A673 (cell line): Measurements from ENCODE around the gene ZC3H12C. TPM values are rescaled to one million over a fixed set of nuclear protein-coding genes. Genes with fewer than 3 reads are reported as not detected.

Source experiments
- BruUV-seq: library from RNA; stranded (reverse); fragments of 400-500 nt; replicated peaks from 2 replicates; lab custom pipeline; 2021; lab: Mats Ljungman, UMichigan
- CTCF ChIA-PET: fragments of 300-600 bp; sonication (Branson Sonifier 250); formaldehyde crosslinking; loops from one replicate; lab custom pipeline; 2022; ENCODE audit warnings: antibody characterized with exemption; lab: Charles Lee
- POLR2A ChIA-PET: fragments of 300-600 bp; sonication (Branson Sonifier 250); formaldehyde crosslinking; loops from one replicate; lab custom pipeline; 2022; ENCODE audit warnings: antibody characterized with exemption; ENCODE audit not compliant: low non-redundant PET; lab: Charles Lee
- DNase-seq: peaks from one replicate; pipeline ENCODE4 v3.0.0-alpha.2; 2015; ENCODE audit warnings: low spot score
- H3K27ac ChIP-seq: fragments of 200-600 bp; sonication (generic); 2 replicates; pipeline ENCODE4 v1.5.1; 2016; ENCODE audit warnings: mixed run types, low read depth, mild to moderate bottlenecking, mixed read lengths, antibody characterized with exemption, low read length; ENCODE audit not compliant: poor library complexity, severe bottlenecking
- H3K27me3 ChIP-seq: fragments of 200-600 bp; sonication (generic); replicated peaks from 2 replicates; pipeline ENCODE4 v1.6.1; 2017; ENCODE audit warnings: mixed run types, low read depth, mild to moderate bottlenecking, mixed read lengths, antibody characterized with exemption, low read length; ENCODE audit not compliant: insufficient read depth, poor library complexity
- H3K36me3 ChIP-seq: fragments of 200-600 bp; sonication (generic); 2 replicates; pipeline ENCODE4 v1.6.1; 2016; ENCODE audit warnings: mixed run types, mild to moderate bottlenecking, mixed read lengths, antibody characterized with exemption, low read length; ENCODE audit not compliant: insufficient read depth, poor library complexity, severe bottlenecking
- H3K4me1 ChIP-seq: fragments of 200-600 bp; sonication (generic); 2 replicates; pipeline ENCODE4 v1.6.1; 2017; ENCODE audit warnings: mixed run types, mild to moderate bottlenecking, mixed read lengths, antibody characterized with exemption, low read length; ENCODE audit not compliant: insufficient read depth, poor library complexity, severe bottlenecking
- H3K4me3 ChIP-seq: fragments of 200-600 bp; sonication (generic); 2 replicates; pipeline ENCODE4 v1.5.1; 2016; ENCODE audit warnings: low read depth, mixed run types, mild to moderate bottlenecking, mixed read lengths, low read length; ENCODE audit not compliant: poor library complexity, severe bottlenecking
- H3K9me3 ChIP-seq: fragments of 200-600 bp; sonication (generic); 2 replicates; pipeline ENCODE4 v1.6.1; 2016; ENCODE audit warnings: mixed run types, low read depth, mild to moderate bottlenecking, mixed read lengths, antibody characterized with exemption, low read length; ENCODE audit not compliant: poor library complexity, severe bottlenecking
- CTCF ChIP-seq: fragments of 300-800, 200-600 bp; sonication (generic); conservative IDR thresholded peaks from 2 replicates; pipeline ENCODE4 v1.5.1; 2017; ENCODE audit warnings: low read depth, mild to moderate bottlenecking, antibody characterized with exemption, low read length, moderate library complexity, mixed read lengths
- EZH2 ChIP-seq: fragments of 200-600 bp; sonication (generic); IDR thresholded peaks from 2 replicates; pipeline ENCODE4 v1.6.1; 2017; ENCODE audit warnings: borderline replicate concordance, low read depth, mild to moderate bottlenecking, mixed read lengths, antibody characterized with exemption, low read length; ENCODE audit not compliant: poor library complexity, severe bottlenecking
- intact Hi-C: fragments of 100-400 bp; cut with micrococcal nuclease; formaldehyde crosslinking; loops from one replicate; pipeline ENCODE4 v1.10.0; 2022; ENCODE audit not compliant: unreplicated experiment
- total RNA-seq: library from RNA; stranded (reverse); gene quantifications from 2 replicates; pipeline ENCODE4 v1.2.3, GENCODE V29; 2021

ZC3H12C gene
- total RNA-seq, 1 experiment from 2014 or later, result 21.7 TPM

DNA sequence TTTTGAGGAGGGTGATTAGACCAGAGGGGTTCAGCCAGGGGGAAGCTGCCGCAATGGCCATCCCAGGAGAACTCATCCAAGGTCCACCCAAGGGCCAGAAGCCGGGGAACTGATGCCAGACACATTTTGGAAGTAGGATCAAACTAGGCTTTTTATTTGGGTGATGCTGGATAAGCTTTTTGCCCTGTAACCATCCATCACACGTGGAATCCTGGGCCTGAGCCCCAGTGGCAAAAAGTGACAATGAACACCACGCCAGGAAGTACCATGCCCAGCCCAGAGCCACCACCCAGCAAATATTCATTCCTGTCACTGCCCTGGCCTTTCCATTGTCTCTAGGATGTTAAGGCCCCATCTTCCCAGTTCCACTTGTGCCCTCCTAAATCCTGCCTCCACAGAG is 85.9 kb downstream of the ZC3H12C start:
- Histone ChIP-seq H3K4me1 (peaks cover 32% of the 10 kb centered on the region), H3K9me3 (no peaks in the 10 kb centered on the region), H3K27me3 (no peaks in the 10 kb centered on the region), H3K36me3 (no peaks in the 10 kb centered on the region), H3K27ac (no peak overlapping the region), H3K4me3 (no peak overlapping the region)
- ChIA-PET POLR2A (interaction anchor here (0.6 kb wide), 1 partner anchor 250 kb away, joined by 4 read pairs; no protein-coding TSS in a partner anchor), CTCF (interaction anchor here (0.5 kb wide), 1 partner anchor 1592 kb away, joined by 7 read pairs; no protein-coding TSS in a partner anchor)
- TF ChIP-seq CTCF, result no peak
- no peak for TF ChIP-seq EZH2
- no peak for DNase-seq
- no TSS peak for BruUV-seq
- intact Hi-C loops, result loop anchor here (10.0 kb wide), 1 partner anchor 324 kb away; no protein-coding TSS in a partner anchor

DNA sequence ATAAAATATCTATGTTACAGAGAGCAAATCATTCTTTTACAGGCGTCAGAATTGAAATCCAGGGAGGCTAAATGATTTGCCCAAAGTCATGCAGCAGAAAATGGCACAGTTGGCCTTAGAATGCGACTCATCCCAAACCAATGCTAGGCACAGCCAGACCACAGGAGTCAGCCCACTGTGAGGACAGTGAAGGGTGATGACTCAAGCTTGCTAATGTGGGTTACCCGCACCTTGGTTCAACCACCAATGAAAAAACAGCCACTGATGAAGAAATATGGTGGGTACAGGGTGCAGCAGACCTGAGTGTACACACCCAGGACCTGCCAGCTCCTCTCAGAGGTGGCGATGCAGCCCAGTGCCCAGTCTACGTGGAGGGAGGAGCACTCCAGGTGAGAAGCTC is 89.7 kb downstream of the ZC3H12C start:
- H3K4me3 ChIP-seq, result no peak overlapping the region
- H3K36me3 ChIP-seq, result no peaks in the 10 kb centered on the region
- intact Hi-C loops, result no loop called here
- DNase-seq, result no peak
- POLR2A ChIA-PET, result no interaction called here
- no TSS peak for BruUV-seq
- TF ChIP-seq CTCF (no peak), EZH2 (no peak)
- H3K9me3 ChIP-seq, result no peaks in the 10 kb centered on the region
- H3K27ac ChIP-seq, result no peak overlapping the region
- CTCF ChIA-PET, result no interaction called here
- no peaks in the 10 kb centered on the region for H3K4me1 ChIP-seq
- no peaks in the 10 kb centered on the region for H3K27me3 ChIP-seq

GRCh38 chr11:110184456-110184855 is 91.3 kb downstream of the ZC3H12C start:
- H3K27ac ChIP-seq, result no peak overlapping the region
- DNase-seq, result no peak

More at GRCh38 chr11:110184456-110184855, 91.3 kb downstream of the ZC3H12C start:
- no peaks in the 10 kb centered on the region for H3K9me3 ChIP-seq
- no peaks in the 10 kb centered on the region for H3K36me3 ChIP-seq
- CTCF ChIA-PET, result no interaction called here
- POLR2A ChIA-PET, result no interaction called here
- H3K27me3 ChIP-seq, result no peaks in the 10 kb centered on the region
- intact Hi-C loops, result no loop called here
- H3K4me3 ChIP-seq, result no peak overlapping the region
- no peaks in the 10 kb centered on the region for H3K4me1 ChIP-seq
- no peak for TF ChIP-seq EZH2
- TF ChIP-seq CTCF, result no peak
- BruUV-seq, result no TSS peak
